GM18868 (cell line): ENCODE data around the gene ESRRB.

Experiments used
- ATAC-seq: cut with Tn5 transposase; IDR thresholded peaks from one replicate; pipeline ENCODE4 v1.9.1; 2021; ENCODE audit warnings: mild to moderate bottlenecking, moderate library complexity; ENCODE audit not compliant: unreplicated experiment

ESRRB gene

DNA sequence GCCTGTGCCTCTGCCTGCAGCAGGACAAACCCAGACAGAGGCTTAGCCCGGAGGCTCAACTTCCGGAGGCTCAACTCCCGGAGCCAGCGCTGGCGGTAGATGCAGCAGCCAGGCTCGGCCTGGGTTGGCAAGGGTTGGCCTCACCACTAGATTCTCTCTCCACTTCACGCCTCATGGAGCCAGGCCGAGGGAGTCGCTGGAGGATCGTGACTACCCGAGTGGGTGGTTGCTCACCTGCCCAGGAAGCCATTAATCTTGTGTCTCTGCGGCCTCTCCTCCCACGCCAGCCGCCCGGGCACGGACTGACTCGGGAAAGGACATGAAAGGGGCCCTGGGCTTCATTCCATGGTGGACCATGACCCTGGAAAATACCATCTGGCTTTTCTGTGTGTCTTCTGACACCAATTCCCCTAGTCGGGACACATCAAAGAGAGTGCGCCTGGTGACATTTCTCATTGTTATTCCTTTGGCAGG lies 20.8 kb downstream of the ESRRB start:
- ATAC-seq: no peak

DNA sequence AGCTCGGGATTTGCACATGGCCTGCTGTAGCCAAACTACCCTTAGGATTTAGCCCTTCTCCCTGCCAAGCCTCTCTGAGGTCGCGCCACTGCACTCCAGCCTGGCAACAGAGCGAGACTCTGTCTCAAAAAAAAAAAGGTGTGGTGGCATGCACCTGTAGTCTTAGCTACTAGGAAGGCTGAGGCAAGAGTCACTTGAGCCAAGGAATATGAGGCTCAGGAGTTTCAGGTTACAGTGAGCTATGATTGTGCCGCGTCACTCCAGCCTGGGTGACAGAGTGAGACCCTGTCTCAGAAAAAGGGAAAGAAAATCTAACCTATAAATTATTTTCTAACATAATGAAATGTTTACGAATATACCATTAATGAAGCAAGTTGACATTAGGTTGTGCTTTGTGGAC lies 29.7 kb downstream of the ESRRB start:
- ATAC-seq: no peak

DNA sequence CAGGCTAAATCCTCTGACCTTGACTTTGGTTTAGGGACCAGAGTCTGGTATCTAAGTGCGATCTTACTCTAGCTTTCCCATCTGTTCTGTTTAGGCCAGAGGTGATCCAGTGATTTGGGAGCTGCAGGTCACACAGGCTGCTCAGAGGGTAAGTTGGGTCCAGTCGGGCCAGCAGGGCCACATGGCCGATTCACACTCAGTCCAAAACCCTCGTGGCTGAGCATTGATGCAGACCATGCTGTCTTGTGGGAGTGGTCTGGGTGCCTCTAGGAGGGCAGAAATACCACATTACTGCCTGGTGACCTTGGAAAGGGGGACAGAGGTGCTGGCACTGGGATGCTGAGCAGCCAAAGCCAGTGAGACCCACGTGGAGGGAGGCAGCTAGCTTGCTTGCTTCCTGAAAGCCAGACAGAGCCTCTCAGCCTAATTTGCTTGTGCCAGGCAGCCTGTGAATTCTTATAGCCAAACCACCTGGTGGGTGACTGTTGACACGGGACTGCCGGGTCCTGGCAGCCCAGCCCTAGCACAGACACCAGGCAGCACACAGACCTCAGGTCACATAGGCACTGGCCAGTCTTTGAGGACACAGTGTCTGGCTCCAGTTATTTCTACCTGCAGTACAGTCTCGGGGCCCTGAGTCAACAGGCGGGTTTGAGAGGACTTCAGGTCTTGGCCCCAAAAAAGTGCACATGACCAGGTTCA lies 31.7 kb downstream of the ESRRB start:
- ATAC-seq: no peak

DNA sequence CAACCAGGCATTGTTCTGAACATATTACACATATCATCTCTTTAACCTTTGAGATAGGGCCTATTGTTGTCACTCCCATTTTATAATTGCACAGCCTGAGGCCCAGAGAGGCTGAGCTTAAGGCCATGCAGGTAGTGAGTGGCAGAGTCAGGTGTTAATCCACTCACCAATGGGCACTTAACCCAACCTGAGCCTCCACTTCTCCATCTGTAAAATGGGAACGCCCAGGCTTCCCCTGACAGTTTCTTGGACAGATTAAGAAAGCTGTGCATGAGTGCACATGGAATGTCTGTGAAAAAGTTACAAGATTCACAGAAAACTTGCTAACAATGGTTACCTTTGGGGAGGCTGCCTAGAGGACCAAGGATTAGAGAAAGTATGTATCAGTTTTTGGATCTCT lies 32.9 kb downstream of the ESRRB start:
- ATAC-seq: no peak

DNA sequence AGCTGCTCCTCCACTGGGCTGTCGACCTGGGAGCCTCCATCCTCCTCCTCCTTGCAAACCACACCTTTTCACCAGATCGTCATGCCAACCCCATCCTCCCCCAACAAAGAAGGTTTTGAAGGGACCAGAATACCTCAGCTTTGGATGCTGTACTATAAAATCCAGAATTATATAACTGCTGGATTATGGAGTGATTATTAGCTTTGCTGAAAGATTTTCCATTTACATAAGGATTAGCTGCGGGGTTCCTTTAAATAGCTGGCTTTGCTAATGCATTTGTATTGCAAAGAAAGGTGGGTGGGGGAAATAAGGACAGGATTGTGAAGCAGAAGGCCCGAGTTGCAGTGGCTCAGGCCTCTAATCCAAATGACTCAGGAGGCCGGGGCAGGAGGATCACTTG lies 36.6 kb downstream of the ESRRB start:
- ATAC-seq: no peak

DNA sequence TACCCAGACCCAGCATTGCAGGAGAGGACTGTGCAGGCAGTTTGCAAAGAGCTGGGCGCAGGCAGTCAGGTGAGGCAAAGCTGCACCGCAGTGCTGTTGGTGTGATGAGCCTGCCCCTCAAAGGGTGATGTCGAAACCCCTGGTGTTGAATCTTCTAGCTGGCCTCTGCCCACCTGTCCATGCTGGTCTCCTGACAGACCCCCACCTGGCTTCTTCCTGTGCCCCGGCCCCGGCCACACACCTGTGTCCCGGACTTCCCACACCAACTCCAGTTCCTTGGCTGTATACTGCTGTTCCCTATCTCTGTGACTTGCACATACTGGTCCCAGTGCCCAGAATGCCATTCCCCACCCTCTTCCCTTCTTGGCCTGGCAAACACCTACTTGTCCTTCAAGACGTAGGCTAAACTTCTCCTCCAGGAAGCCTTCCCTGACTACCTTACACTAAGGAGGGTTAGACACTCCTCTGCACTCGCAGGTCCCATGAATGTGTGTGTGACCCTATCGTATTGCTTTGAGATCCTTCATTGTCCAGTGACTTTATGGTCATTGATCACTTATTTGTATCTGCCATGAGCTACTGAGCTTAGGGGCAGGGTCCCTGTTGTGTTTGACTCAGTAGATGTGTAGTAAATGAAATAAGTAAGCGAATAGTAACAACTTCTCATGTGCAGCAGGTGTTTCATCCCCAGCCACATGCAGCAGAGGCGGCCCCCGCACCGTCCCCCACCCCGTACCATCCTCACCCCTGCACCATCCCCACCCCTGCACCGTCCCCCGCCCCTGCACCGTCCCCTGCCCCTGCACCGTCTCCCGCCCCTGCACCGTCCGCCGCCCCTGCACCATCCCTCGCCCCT lies 37.4 kb downstream of the ESRRB start:
- no peak for ATAC-seq

DNA sequence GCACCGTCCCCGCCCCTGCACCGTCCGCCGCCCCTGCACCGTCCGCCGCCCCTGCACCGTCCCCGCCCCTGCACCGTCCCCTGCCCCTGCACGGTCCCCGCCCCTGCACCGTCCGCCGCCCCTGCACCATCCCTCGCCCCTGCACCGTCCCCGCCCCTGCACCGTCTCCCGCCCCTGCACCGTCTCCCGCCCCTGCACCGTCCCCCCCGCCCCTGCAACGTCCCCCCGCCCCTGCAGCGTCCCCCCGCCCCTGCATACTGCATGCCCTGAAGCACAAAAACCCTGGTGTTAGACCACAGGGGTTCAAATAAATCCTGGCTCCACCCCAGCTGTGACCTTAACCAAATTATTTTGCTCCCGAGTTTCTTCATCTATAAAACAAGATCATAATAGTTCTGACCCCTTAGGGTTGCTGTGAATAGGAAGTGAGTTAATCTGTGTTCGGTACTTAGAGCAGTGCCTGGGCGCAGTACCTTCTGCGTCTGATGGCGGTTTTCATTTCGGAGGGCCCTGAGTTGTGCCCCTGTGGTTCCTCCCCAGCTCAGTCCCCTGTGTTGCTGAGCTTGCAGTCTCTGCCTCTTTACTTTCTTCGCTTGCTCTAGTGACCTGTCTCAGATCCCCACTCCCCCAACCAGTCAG lies 38.1 kb downstream of the ESRRB start:
- ATAC-seq: no peak

DNA sequence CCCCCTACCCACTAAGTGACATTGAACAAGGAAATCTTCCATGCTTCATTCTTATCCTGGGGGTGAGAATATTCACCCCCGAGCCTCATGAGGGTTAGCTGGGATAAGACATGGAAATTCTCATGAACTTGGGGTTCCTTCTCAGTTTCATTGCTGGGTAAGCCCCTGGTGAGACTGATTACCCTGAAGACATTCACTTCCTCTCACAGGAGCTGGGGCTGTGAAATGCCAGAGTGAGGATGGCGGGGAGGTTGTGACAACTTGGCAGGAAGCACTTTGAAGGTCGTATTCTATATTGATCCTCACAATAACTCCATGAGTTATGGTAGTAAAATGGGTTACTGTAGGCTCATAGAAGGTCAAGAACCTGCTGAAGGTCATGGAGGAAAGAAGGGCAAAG lies 43.5 kb downstream of the ESRRB start:
- ATAC-seq: no peak

DNA sequence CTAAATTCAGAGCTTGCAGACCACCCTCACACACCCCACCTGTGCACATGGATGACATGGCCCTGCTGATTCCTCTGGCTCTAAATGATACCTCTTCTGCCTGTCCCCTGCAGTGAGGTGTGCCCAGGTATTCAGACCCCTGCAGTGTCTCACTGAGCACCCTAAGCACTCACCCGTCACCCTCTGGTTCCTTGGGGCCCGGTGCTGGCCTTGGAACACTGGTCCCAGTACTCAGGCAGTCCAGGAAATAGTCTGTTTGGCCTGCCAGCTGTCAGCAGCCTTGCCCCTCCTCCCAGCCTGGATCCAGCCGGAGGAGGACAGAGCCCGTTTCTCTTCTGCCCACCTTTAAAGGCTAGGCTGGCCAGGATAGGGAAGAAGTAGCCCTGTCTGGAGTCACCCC lies 44.9 kb downstream of the ESRRB start:
- no peak for ATAC-seq

DNA sequence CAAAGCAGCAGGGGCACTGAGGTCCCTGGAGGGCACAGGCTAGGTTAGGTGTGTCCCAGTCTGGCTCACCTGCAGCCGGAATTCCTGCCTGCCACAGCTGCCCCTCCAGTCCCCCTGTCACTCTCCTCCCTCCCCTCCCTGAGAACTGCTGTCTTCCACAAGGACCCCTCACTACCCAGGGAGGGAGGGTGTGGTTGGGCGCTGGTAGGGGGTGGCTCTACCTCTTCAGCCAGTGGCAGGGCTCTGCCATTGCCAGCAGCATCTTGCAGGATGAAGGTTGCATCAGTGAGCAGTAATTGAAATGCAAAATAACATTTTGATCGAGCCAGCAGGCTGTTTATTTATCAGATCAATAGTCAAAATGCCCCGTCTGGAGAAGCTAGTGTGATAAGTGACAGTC lies 45.7 kb downstream of the ESRRB start:
- no peak for ATAC-seq

DNA sequence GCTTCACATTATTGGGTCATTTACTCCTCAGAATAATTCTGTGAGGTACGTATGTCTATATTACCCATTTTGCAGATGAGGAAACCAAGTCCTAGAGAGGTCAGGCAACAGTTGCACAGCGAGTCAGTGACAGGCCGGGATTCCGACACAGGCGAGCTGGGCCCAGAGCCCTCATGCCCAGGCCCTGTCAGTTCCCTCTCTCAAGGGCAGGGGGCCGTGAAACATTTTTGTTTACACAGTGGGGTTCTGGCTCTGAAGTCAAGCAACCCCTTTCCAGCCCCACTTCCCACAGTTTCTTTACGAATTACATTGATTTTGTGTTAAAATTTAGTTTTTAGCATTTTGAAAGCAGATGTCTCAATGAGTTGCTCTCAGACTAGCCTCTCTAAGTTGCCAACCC lies 46.7 kb downstream of the ESRRB start:
- no peak for ATAC-seq

DNA sequence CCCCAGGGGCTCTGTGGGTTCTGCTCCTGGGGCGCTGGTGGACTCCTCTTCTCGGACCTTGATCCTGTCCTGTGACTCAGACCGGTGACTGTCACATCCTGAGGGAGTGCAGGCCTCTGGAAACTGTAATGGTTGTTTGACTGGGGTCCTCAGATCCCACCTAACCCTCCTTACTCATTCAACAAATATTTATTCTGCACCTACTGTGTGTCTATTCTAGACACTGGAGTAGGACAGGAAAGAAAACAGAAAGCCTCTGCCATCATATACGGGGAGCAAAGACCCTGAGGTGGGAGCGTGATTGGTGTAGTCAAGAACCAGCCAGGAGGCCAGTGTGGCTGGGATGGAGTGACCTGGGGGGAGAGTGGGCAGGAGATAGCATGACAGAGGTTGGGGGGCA lies 47.6 kb downstream of the ESRRB start:
- ATAC-seq: no peak

DNA sequence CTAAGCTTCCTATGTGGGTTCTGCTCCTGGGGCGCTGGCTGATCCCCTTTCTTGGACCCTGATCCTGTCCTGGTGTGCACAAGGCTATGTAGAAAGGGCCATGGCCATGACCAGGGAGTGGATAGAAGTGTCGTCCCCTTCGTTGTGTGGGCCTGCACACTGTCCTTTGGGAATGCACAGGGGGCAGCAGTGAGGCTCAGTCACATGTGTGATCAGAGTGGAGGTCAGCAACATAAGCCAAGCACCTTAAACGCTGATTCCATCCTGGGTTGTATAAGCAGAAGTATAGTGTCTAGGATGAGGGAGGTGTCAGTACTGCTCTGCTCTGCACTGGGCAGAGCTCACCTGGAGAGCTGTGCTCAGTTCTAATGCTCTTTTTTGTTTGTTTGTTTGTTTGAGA lies 48.4 kb downstream of the ESRRB start:
- no peak for ATAC-seq

DNA sequence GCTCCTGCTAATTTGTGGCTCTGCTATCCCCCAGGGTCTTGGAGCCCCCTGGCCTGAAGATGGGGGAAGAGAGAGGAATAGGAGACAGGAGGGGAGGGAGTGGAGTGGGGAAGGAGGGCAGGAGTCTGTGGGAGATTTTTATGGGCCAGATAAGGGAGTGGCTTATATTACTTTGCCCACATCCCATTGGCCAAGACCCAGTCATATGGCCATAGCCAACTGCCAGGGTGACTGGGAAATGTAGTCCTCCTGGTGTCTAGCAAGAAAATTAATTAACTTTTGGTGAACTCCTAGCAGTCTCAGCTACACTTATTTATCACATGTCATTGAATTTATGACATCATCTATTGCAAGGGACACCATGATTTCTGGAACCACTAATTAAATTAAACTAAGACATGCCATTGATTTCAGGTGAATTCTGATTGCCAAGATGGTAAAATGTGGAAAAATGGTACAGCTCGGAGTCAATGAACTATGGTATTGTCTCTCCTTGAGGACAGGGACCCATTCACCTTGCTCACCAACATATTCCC lies 50.3 kb downstream of the ESRRB start:
- no peak for ATAC-seq

DNA sequence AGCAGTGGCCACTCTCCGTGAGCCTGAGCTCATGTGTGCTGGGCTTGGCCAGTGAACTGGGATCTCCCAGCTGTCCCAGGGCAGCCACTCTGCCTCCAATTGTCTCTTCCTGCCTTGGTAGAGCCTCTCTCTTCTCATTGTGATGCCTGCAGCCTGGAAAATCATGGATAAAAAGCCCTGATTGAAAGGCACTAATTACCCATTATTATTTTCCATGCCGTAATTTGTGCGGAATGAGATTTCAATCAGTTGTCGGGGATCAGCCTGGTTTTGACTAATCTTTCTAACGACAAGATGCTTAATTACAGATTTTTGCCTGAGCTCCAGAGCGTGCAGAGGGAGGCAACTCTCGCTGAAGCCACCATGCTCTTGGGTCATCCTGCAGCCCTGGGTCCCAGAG lies 52.7 kb downstream of the ESRRB start:
- no peak for ATAC-seq

DNA sequence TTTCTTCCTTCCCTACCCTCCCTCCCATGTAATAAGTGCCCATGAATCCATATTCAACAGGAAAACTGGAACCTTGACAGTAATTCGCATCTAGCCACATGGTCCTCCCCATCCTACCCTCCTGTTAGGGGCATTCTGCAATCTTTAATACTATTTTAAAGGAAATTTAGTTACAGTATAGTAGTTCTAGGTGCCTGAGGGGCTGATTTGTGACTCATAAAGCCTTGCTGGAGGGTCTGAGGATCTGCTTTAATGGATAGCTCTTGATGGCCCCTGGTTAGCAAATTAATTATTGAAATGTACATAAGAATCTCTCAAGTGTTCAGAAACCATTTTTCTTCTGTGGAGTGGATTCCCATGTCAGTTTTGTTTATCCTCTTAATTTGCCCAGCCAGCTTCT lies 54.1 kb downstream of the ESRRB start:
- ATAC-seq: no peak

DNA sequence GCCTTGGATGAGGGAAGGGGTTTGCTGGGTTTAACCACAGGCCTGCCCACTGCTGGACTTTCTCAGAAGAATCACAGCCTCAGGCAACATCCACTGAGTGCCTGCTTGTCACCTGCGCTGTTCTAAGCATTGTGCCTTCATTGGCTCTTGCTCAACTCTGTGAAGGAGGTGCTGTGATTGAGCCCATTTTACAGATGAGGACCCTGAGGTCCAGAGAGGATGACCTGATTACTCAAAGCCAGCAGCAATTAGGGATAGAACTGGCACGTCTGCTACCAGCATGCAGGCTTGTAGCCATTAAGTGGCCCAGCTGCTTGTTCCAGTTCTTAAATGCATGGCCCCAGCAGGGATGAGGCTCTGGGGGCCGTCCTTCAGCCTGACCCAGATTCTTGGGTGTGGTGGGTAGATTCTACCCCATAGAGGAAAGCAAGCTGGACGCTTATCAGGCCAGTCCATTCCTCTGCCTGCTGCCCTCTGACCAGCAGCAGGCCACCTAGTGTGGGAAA lies 54.6 kb downstream of the ESRRB start:
- no peak for ATAC-seq

DNA sequence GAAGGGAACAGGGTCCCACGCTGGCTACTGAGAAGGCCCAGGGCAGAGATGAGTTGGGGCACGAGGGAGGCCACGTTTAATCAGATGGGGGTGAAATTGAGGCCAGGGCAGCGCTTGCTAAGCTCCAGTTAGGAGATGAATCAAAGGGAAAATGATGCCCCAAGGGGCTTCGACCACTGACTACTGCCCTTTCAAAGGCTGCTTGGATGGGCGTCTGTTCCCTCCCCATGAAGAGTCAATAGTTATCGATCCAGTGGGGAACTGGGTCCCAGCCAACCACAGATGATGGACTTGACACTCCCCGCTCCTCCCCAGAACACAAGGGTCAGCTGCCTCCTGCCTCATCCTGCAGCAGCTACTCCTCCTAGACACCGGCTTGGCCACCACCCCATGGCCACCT lies 55.6 kb downstream of the ESRRB start:
- no peak for ATAC-seq

DNA sequence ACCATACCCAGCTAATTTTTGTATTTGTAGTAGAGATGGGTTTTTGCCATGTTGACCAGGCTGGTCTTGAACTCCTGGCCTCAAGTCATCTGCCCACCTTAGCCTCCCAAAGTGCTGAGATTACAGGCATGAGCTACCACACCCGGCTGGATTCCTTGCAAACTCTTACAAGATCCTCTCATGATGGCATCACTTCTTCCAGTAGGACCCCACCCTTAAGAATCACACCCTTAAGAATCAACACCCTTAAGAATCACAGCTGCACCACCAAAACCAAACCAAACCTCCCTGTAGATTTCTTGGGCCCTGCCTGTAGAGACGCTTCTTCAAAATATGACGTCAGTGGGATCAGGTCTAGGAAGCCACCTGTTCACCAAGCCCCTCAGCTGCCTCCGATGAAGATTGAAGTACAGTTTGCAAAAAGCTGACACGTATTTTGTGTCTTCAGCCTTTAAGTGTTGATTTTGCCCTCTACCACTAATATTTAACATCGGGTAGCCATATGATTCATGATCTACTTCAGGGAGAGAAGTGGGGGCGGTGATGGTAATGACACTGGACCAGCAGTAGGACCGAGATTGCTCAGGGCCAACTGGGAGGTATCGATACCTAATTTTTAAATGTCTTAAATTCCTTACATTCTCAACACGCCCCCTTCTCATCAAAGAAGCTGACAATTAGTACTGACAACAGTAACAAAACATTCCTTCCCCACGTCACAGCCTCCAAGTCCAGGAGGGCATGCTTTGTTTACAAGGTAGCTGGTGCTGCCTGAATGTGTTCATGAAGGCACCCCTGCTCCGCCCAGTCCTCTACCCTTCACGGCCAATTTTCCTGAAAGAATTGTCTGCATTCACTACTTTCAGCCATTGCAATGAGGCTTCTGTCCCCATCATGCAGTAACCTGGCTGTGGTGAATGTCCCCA lies 57.2 kb downstream of the ESRRB start:
- no peak for ATAC-seq

DNA sequence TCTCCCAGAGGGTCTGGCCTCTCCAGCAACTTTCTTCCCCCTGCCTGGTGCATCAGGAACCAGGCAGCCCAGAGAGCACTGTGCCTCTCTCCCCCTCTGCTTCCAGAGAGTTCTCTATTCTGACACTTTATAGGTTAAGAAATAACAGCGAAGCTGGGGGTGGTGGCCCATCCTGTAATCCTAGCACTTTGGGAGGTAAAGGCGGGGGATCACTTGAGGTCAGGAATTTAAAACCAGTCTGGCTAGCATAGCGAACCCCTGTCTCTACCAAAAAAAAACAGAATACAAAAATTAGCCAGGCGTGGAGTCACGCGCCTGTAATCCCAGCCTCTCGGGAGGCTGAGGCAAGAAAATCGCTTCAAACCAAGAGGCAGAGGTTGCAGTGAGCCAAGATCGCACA lies 58.3 kb downstream of the ESRRB start:
- ATAC-seq: no peak
